Testis (tissue), 5 donors: ENCODE data around the gene C16orf92. TPM values are rescaled to one million over a fixed set of nuclear protein-coding genes. Genes with fewer than 3 reads are reported as not detected.

ENCODE experiments used
- DNase-seq: peaks from one replicate; pipeline ENCODE4 v3.0.0-alpha.2; 2019
- H3K27ac ChIP-seq, 2 donors: fragments of 200-600 bp; sonication (generic); one replicate each; pipeline ENCODE4 v1.5.1; 2019
- H3K27me3 ChIP-seq: fragments of 200-600 bp; sonication (generic); one replicate; pipeline ENCODE4 v1.5.1; 2019
- H3K36me3 ChIP-seq: fragments of 200-600 bp; sonication (generic); one replicate; pipeline ENCODE4 v1.5.1; 2017; ENCODE audit warnings: low read depth; ENCODE audit errors: missing control alignments
- H3K4me1 ChIP-seq: fragments of 200-600 bp; sonication (generic); one replicate; pipeline ENCODE4 v1.5.1; 2019
- H3K4me3 ChIP-seq, 2 donors: fragments of 200-600 bp; sonication (generic); one replicate each; pipeline ENCODE4 v1.5.1; 2017 to 2019
- H3K9me3 ChIP-seq: fragments of 200-600 bp; sonication (generic); one replicate; pipeline ENCODE4 v1.5.1; 2017
- CTCF ChIP-seq, 3 experiments: fragments of 450-650 bp in 2 of 3; fragments of 200-600 bp in 1 of 3; sonication (generic) in 1 of 3; IDR thresholded peaks; one replicate each; pipeline ENCODE4 v1.5.1; 2016 to 2019; ENCODE audit warnings: antibody characterized with exemption in 3 of 3, mild to moderate bottlenecking in 2 of 3, moderate library complexity in 1 of 3
- POLR2A ChIP-seq: fragments of 450-650 bp; IDR thresholded peaks from one replicate; pipeline ENCODE4 v1.6.1; 2017; ENCODE audit warnings: antibody characterized with exemption, mild to moderate bottlenecking, moderate library complexity
- WGBS, 2 donors: methylation state at CpG; one replicate each; pipeline ENCODE4 v1.1.5; 2018; 5-methylcytosine and 5-hydroxymethylcytosine counted together
- intact Hi-C: fragments of 100-400 bp; cut with DNase I; formaldehyde crosslinking; loops from one replicate; pipeline ENCODE4 v1.15.1; 2023; ENCODE audit warnings: low total_unique reads
- long read RNA-seq, 2 donors: transcript quantifications; one replicate each; lab custom pipeline, GENCODE V29; 2026
- polyA plus RNA-seq: library from polyadenylated mRNA; stranded (reverse); fragments of 350-450 nt; fragmentation: Illumina TruSeq; extraction: RNeasy Lipid Tissue Mini Kit (QIAGEN cat#74804); gene quantifications from one replicate; pipeline ENCODE4 v1.2.3, GENCODE V29; 2014; ENCODE audit warnings: low read depth, low replicate concordance; ENCODE audit not compliant: insufficient read depth
- total RNA-seq, 2 donors: library from RNA; depleted of rRNA; stranded (reverse); fragments of >200 nt; gene quantifications; one replicate each; pipeline ENCODE4 v1.2.3, GENCODE V29; 2016

Gene C16orf92, protein sequence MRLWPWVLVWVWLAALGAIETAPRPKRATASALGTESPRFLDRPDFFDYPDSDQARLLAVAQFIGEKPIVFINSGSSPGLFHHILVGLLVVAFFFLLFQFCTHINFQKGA
- total RNA-seq, result 10 to 100 TPM; 12.4 to 91.3 TPM
- 20.3 TPM for polyA plus RNA-seq
- long read RNA-seq, donor 1, result 0 reads
- long read RNA-seq, donor 2, result 0 reads

DNA sequence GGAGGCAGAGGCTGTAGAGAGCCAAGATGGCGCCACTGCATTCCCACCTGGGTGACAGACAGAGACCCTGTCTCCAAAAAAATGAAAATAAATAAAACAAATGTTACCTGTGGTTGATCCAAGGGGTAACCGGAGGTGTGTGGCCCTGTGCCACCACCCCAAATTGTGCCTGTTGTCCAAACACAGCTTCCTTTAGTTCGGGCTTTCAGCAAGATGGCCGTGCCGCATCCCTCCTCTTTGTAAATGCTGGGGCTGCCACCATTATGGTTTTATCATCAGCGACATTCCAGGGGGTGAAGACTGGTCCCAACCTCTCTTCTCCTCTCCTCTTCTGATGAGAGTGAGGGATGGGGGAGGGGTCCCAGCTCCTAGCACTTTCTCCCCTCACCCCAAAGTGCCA lies at the start of gene C16orf92:
C16orf92 (plus strand) TSS at position 312 of the 400 bp plus-strand sequence. CDS start 143 bp downstream, outside the sequence.
- H3K4me3 ChIP-seq, result no peak within 1 kb of the TSS
- intact Hi-C loops, result loop anchor here (10.0 kb wide), 1 partner anchor 328 kb away; no protein-coding TSS in a partner anchor
- DNase-seq, result no peak

DNA sequence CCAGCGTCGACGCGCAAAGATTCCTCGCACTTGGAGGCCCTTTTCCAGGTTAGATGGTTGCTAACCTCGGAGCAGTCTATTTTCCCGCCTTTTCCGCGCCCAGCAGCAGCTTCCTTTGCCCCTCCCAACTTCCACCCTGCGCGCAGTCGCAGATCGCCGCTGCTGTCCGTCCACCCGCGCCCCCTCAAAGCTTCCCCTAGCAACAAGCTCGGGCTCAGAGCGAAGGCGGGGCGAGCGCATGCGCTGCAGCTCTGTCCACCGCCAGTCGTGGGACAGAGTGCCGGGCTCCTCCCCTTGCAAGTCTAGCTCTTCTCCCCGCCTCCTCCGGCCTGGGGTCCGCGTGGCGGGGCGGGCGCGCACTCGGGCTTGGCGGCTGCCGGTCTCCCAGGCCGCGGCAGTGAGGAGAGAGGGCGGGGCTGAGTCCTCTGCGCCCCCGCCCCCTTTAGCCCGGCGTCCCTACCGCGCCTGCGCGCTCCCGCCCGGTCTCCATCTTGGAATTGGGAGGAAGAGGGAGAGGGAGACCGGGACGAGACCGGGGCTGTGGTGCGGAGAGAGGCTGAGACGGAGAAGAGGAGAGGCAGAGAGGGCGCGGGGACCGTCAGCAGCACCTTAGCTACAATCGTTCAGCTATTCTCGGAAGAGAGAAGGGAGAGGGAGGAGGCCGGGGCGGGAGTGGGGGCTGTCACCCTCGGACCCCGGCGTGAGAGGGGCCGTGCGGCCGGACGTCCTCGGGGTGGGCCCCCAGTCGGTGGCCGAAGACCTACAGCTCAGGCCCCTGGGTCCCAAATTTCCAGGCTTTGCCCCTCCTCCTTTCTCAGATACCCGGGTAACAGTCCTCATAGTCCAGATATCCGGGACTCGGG lies 49.4 kb upstream of the C16orf92 start, which contains the start of gene TAOK2:
TAOK2 (plus strand) TSS at position 485 of the 863 bp plus-strand sequence. CDS start 3,905 bp downstream, outside the sequence.
- Histone ChIP-seq H3K27ac (peak within 1 kb of the TSS; percentile 69 to 95), H3K36me3 (no peaks in the 10 kb centered on the region), H3K4me3 (peak within 1 kb of the TSS; percentile 90 to 96), H3K9me3 (no peaks in the 10 kb centered on the region), H3K4me1 (peaks cover 24% of the 10 kb centered on the region), H3K27me3 (no peaks in the 10 kb centered on the region)
- DNase-seq, result peak; percentile 98
- TF ChIP-seq CTCF (IDR thresholded peaks at IDR 0.05), result no peak
- peak; percentile 84 for TF ChIP-seq POLR2A
- intact Hi-C loops, result no loop called here
- WGBS, 2 donors, result 1 to 4% methylated on average over 26 to 75 of the region's 75 CpGs

More for the DNA sequence above, at the start of gene C16orf92:
- no peaks in the 10 kb centered on the region for H3K4me1 ChIP-seq
- TF ChIP-seq CTCF (IDR thresholded peaks at IDR 0.05), result no peak
- TF ChIP-seq POLR2A, result no peak
- H3K27ac ChIP-seq, result no peak within 1 kb of the TSS
- H3K27me3 ChIP-seq, result no peaks in the 10 kb centered on the region
- no peaks in the 10 kb centered on the region for H3K36me3 ChIP-seq
- WGBS, 2 donors, result 93 to 94% methylated on average over 6 of the region's 6 CpGs
- H3K9me3 ChIP-seq, result no peaks in the 10 kb centered on the region

GRCh38 chr16:29974291-29975133 lies 48.5 kb upstream of the C16orf92 start:
- Histone ChIP-seq H3K36me3 (no peaks in the 10 kb centered on the region), H3K27me3 (no peaks in the 10 kb centered on the region), H3K4me3 (peak overlapping the region; percentile 90 to 96), H3K9me3 (no peaks in the 10 kb centered on the region), H3K4me1 (peaks cover 24% of the 10 kb centered on the region), H3K27ac (peak overlapping the region; percentile 69 to 95)
- intact Hi-C loops, result no loop called here
- 1 to 2% methylated on average over 23 to 31 of the region's 31 CpGs for WGBS, 2 donors
- TF ChIP-seq CTCF (IDR thresholded peaks at IDR 0.05), result no peak
- no peak for TF ChIP-seq POLR2A
- peak; percentile 26 for DNase-seq

- Histone ChIP-seq H3K36me3 (no peaks in the 10 kb centered on the region), H3K27me3 (no peaks in the 10 kb centered on the region), H3K4me3 (peak overlapping the region in 1 of 2 donors; percentile 90), H3K4me1 (peaks cover 24% of the 10 kb centered on the region), H3K27ac (peak overlapping the region; percentile 69 to 95), H3K9me3 (no peaks in the 10 kb centered on the region)
- DNase-seq, result no peak
- WGBS, 2 donors, result 30% methylated on average over 5 of the region's 5 CpGs
- TF ChIP-seq POLR2A (no peak), CTCF (IDR thresholded peaks at IDR 0.05) (no peak)
- intact Hi-C loops, result no loop called here
These were observed 47.9 kb upstream of the C16orf92 start for GRCh38 chr16:29975134-29975538.
